GM12878 (cell line): ENCODE measurements around the gene PRC1. TPM values are rescaled to one million over a fixed set of nuclear protein-coding genes. Genes with fewer than 3 reads are reported as not detected.

Experiments
- ATAC-seq: fragments of 200-7000 bp; cut with Tn5 transposase; 3 replicates; pipeline ENCODE4 v1.9.1; 2020; ENCODE audit warnings: mild to moderate bottlenecking, moderate library complexity
- BruUV-seq: library from RNA; stranded (reverse); fragments of 400-500 nt; replicated peaks from 2 replicates; lab custom pipeline; 2021; lab: Mats Ljungman, UMichigan
- CTCF ChIA-PET: fragments of 300-600 bp; sonication (Branson Sonifier 250); formaldehyde crosslinking; extraction: SDS; loops from one replicate; lab custom pipeline; 2021; ENCODE audit warnings: inconsistent platforms; lab: Yijun Ruan, JAX
- POLR2A ChIA-PET: fragments of 350-600 bp; formaldehyde crosslinking; extraction: SDS; loops from one replicate; lab custom pipeline; 2021; ENCODE audit warnings: inconsistent platforms; lab: Charles Lee
- RAD21 ChIA-PET: fragments of 300-600 bp; sonication (Branson Sonifier 250); formaldehyde crosslinking; loops from one replicate; lab custom pipeline; 2023; ENCODE audit warnings: antibody characterized with exemption; ENCODE audit not compliant: unreplicated experiment; lab: Charles Lee
- SMC1A ChIA-PET: fragments of 300-600 bp; sonication (Branson Sonifier 250); formaldehyde crosslinking; loops from one replicate; lab custom pipeline; 2023; ENCODE audit not compliant: unreplicated experiment, uncharacterized antibody; lab: Charles Lee
- DNase-seq: peaks from one replicate; pipeline ENCODE4 v3.0.0-alpha.2; 2011; ENCODE audit warnings: low read depth, low spot score
- FAIRE-seq: peaks from 3 replicates; lab custom pipeline; 2011; peaks lifted over from hg19 to GRCh38; lab: Jason Lieb, UNC
- H2AFZ ChIP-seq: 2 replicates; pipeline ENCODE4 v1.6.0; 2011; ENCODE audit warnings: low read depth, low read length, control low read depth; ENCODE audit not compliant: control insufficient read depth
- H3K27ac ChIP-seq: 2 replicates; pipeline ENCODE4 v1.5.1; 2011; ENCODE audit warnings: control low read depth; ENCODE audit not compliant: control insufficient read depth, insufficient read depth
- H3K27me3 ChIP-seq, 2 experiments: replicated peaks in 1 of 2; 2 replicates each; pipeline versions ENCODE4 v1.6.0 to v1.6.1; 2011; ENCODE audit warnings: low read length in 1 of 2; ENCODE audit not compliant: control insufficient read depth in 2 of 2, insufficient read depth in 2 of 2
- H3K36me3 ChIP-seq, 2 experiments: 2 replicates each; pipeline ENCODE4 v1.5.1; 2011; ENCODE audit warnings: low read length in 1 of 2; ENCODE audit not compliant: control insufficient read depth in 2 of 2, insufficient read depth in 2 of 2
- H3K4me1 ChIP-seq: 2 replicates; pipeline ENCODE4 v1.6.1; 2011; ENCODE audit warnings: mild to moderate bottlenecking, low read length, moderate library complexity, mixed read lengths; ENCODE audit not compliant: control insufficient read depth, insufficient read depth
- H3K4me2 ChIP-seq: 2 replicates; pipeline ENCODE4 v1.6.0; 2011; ENCODE audit warnings: control low read depth; ENCODE audit not compliant: control insufficient read depth, insufficient read depth
- H3K4me3 ChIP-seq: fragments of 200-600 bp; sonication (generic); 2 replicates; pipeline ENCODE4 v1.5.1; 2016
- H3K79me2 ChIP-seq: 2 replicates; pipeline ENCODE4 v1.6.0; 2011; ENCODE audit warnings: low read length; ENCODE audit not compliant: control insufficient read depth, insufficient read depth
- H3K9ac ChIP-seq: 2 replicates; pipeline ENCODE4 v1.8.0; 2011; ENCODE audit warnings: low read length, control low read depth, mixed read lengths; ENCODE audit not compliant: control insufficient read depth, insufficient read depth
- H3K9me3 ChIP-seq: replicated peaks from 3 replicates; pipeline ENCODE4 v1.5.1; 2011; ENCODE audit warnings: mild to moderate bottlenecking, low read length; ENCODE audit not compliant: control insufficient read depth, insufficient read depth
- H4K20me1 ChIP-seq: 2 replicates; pipeline ENCODE4 v1.6.0; 2011; ENCODE audit not compliant: control insufficient read depth, insufficient read depth
- ELK1 ChIP-seq: IDR thresholded peaks from 2 replicates; pipeline ENCODE4 v1.6.1; 2012; ENCODE audit warnings: low read depth, low read length, improper control_type of control experiment
- GATAD2B ChIP-seq: fragments of 450-650 bp; conservative IDR thresholded peaks from 2 replicates; pipeline ENCODE4 v1.6.1; 2017; ENCODE audit warnings: low read depth, mild to moderate bottlenecking, moderate library complexity
- HDAC2 ChIP-seq: fragments of 200-600 bp; sonication (generic); IDR thresholded peaks from 2 replicates; pipeline ENCODE4 v1.6.1; 2017
- KLF5 ChIP-seq: fragments of 450-650 bp; IDR thresholded peaks from 2 replicates; pipeline ENCODE4 v1.6.1; 2014; ENCODE audit warnings: mild to moderate bottlenecking; ENCODE audit not compliant: partially characterized antibody
- MEF2A ChIP-seq: IDR thresholded peaks from 2 replicates; pipeline ENCODE4 v1.6.1; 2011; ENCODE audit warnings: low read depth, mild to moderate bottlenecking, low read length, moderate library complexity; ENCODE audit not compliant: insufficient read depth
- MYB ChIP-seq: fragments of 150-350 bp; IDR thresholded peaks from 2 replicates; pipeline ENCODE4 v1.6.1; 2014; ENCODE audit warnings: mild to moderate bottlenecking, low read depth, low read length, borderline replicate concordance
- NFXL1 ChIP-seq: fragments of 450-650 bp; IDR thresholded peaks from 2 replicates; pipeline ENCODE4 v1.6.1; 2017; ENCODE audit warnings: antibody characterized with exemption, mild to moderate bottlenecking, borderline replicate concordance
- NRF1 ChIP-seq: conservative IDR thresholded peaks from 2 replicates; pipeline ENCODE4 v1.6.1; 2011; ENCODE audit warnings: mild to moderate bottlenecking, low read depth, low read length, improper control_type of control experiment
- SKIL ChIP-seq: fragments of 450-650 bp; IDR thresholded peaks from 2 replicates; pipeline ENCODE4 v1.6.1; 2017; ENCODE audit warnings: mild to moderate bottlenecking, low read depth, inconsistent platforms; ENCODE audit not compliant: poor library complexity, severe bottlenecking
- SMAD5 ChIP-seq: IDR thresholded peaks from 2 replicates; pipeline ENCODE4 v1.6.1; 2016; ENCODE audit warnings: antibody characterized with exemption, low read depth
- STAT3 ChIP-seq: IDR thresholded peaks from 2 replicates; pipeline ENCODE4 v1.6.1; 2011; ENCODE audit warnings: low read depth, low read length, improper control_type of control experiment
- TARDBP ChIP-seq: IDR thresholded peaks from 2 replicates; pipeline ENCODE4 v1.6.1; 2016; ENCODE audit warnings: borderline replicate concordance
- WGBS: methylation state at CpG from one replicate; pipeline ENCODE4 v1.1.6; 2016; ENCODE audit warnings: low lambda C conversion rate; ENCODE audit not compliant: insufficient replicate concordance, insufficient coverage; ENCODE audit errors: missing lambda C conversion rate; 5-methylcytosine and 5-hydroxymethylcytosine counted together
- in situ Hi-C: fragments of 300-500 bp; cut with MboI; formaldehyde crosslinking; loops from 9 replicates; pipeline ENCODE4 v1.14.3; 2018; ENCODE audit warnings: mixed read lengths
- intact Hi-C: fragments of 100-400 bp; cut with micrococcal nuclease; formaldehyde crosslinking; loops from one replicate; pipeline ENCODE4 v1.14.2; 2022; ENCODE audit not compliant: unreplicated experiment
- polyA plus RNA-seq, 11 experiments: library from polyadenylated mRNA; depleted of rRNA in 4 of 11; unstranded in 6 of 11; stranded (reverse) in 5 of 11; fragments of >200 nt; fragmentation: Nextera tagmentation in 4 of 11; fragmentation: Illumina TruSeq in 1 of 11; extraction: Ambion mirVana in 4 of 11; extraction: Trizol in 1 of 11; gene quantifications; 1 replicate in 1 of 11; 2 replicates in 10 of 11; pipeline versions ENCODE4 v1.2.1 to v1.2.3, GENCODE V29; 2011 to 2016; ENCODE audit warnings: inconsistent platforms in 2 of 11, missing spikeins in 2 of 11, low read depth in 1 of 11
- total RNA-seq, 4 experiments: library from RNA; depleted of rRNA in 3 of 4; stranded (reverse); fragments of >200 nt in 3 of 4; fragmentation: Illumina TruSeq in 1 of 4; extraction: Trizol in 1 of 4; gene quantifications; 2 replicates each; pipeline versions ENCODE4 v1.2.1 to v1.2.3, GENCODE V29; 2013 to 2021

The PRC1 gene
- total and polyA plus RNA-seq, 10 of the 15 experiments (the other 5 are each of a cell fraction or from before 2014, with no cell fraction given) = 100 to 241 (median 131) TPM

GRCh38 chr15:90949979-90950675 lies 44.2 kb downstream of the PRC1 start:
- TF ChIP-seq MYB (no peak), TARDBP (no peak), KLF5 (no peak), HDAC2 (no peak), GATAD2B (no peak), NFXL1 (no peak)
- TF ChIP-seq, all 136 proteins: peak for 0
- 96% methylated on average over 17 of the region's 23 CpGs for WGBS
- FAIRE-seq (no peak), ATAC-seq (no peak), DNase-seq (no peak)
- no peak overlapping the region for H3K9ac ChIP-seq
- ChIA-PET POLR2A (interaction anchor here (1.4 kb wide), 1 partner anchor 16 kb away, joined by 3 read pairs; no protein-coding TSS in a partner anchor), RAD21 (no interaction called here), CTCF (no interaction called here), SMC1A (interaction anchor here (0.6 kb wide), 1 partner anchor 76 kb away, joined by 3 read pairs; no protein-coding TSS in a partner anchor)
- H3K27me3 ChIP-seq = no peaks in the 10 kb centered on the region
- no TSS peak for BruUV-seq
- H3K4me2 ChIP-seq = no peak overlapping the region
- no peak overlapping the region for H2AFZ ChIP-seq
- H3K4me1 ChIP-seq = no peaks in the 10 kb centered on the region
- in situ Hi-C loops = loop anchor here (25.0 kb wide), 1 partner anchor 1363 kb away; the partner anchor contains the start of gene TICRR
- H3K9me3 ChIP-seq = no peaks in the 10 kb centered on the region
- H3K79me2 ChIP-seq = peaks cover under 1% of the 10 kb centered on the region; the same call in 1 of the 2 replicates
- H4K20me1 ChIP-seq = no peaks in the 10 kb centered on the region
- peaks cover 24 to 29% of the 10 kb centered on the region in 2 experiments for H3K36me3 ChIP-seq
- no peak overlapping the region for H3K4me3 ChIP-seq
- no peak overlapping the region for H3K27ac ChIP-seq
- intact Hi-C loops = no loop called here

- no TSS peak for BruUV-seq
- in situ Hi-C loops (no loop called here), intact Hi-C loops (no loop called here)
- H4K20me1 ChIP-seq = no peaks in the 10 kb centered on the region
- SMC1A ChIA-PET = interaction anchor here (0.8 kb wide), 1 partner anchor 10 kb away, joined by 3 read pairs; no protein-coding TSS in a partner anchor
- no peak overlapping the region for H3K4me2 ChIP-seq
- no peak for DNase-seq
- H3K4me1 ChIP-seq = no peaks in the 10 kb centered on the region
- H3K79me2 ChIP-seq = no peaks in the 10 kb centered on the region
- POLR2A ChIA-PET = interaction anchor here (0.6 to 1.4 kb wide), 3 partner anchors 8 to 30 kb away, joined by 3 to 5 read pairs (median 4); no protein-coding TSS in a partner anchor
- 97% methylated on average over 8 of the region's 8 CpGs for WGBS
- H3K9ac ChIP-seq = no peak overlapping the region
- no peak overlapping the region for H3K4me3 ChIP-seq
- no peak for FAIRE-seq
- H3K27ac ChIP-seq = no peak overlapping the region
- ATAC-seq = no peak
- peaks cover 23 to 31% of the 10 kb centered on the region in 2 experiments for H3K36me3 ChIP-seq
- H2AFZ ChIP-seq = no peak overlapping the region
- no peaks in the 10 kb centered on the region for H3K27me3 ChIP-seq
- RAD21 ChIA-PET = no interaction called here
- no peaks in the 10 kb centered on the region for H3K9me3 ChIP-seq
- CTCF ChIA-PET = no interaction called here
- TF ChIP-seq NRF1 = no peak
- TF ChIP-seq STAT3 = no peak
- TF ChIP-seq ELK1 = no peak
- no peak for TF ChIP-seq MEF2A
- TF ChIP-seq SMAD5 = no peak
- TF ChIP-seq KLF5 = no peak
- no peak for TF ChIP-seq SKIL
Observed at GRCh38 chr15:90948506-90948905, 45.8 kb downstream of the PRC1 start.
